Lung (tissue), 12 donors: Measurements from ENCODE around the gene REXO4. TPM values are rescaled to one million over a fixed set of nuclear protein-coding genes. Genes with fewer than 3 reads are reported as not detected.
A peak's percentile ranks its signal among the peaks of the same experiment; 100 is the strongest.

ENCODE experiments used
- ATAC-seq: fragments of 200-7000 bp; cut with Tn5 transposase; one replicate; pipeline ENCODE4 v1.9.1; 2020; ENCODE audit warnings: moderate number of reproducible peaks; ENCODE audit not compliant: insufficient read depth, low FRiP score
- DNase-seq, 3 donors: peaks; one replicate each; pipeline ENCODE4 v3.0.0-alpha.2; 2013 to 2017
- H3K27ac ChIP-seq, 2 donors: one replicate each; pipeline ENCODE4 v1.5.1; 2013; ENCODE audit warnings: mild to moderate bottlenecking in 2 of 2, moderate library complexity in 2 of 2, control low read depth in 1 of 2, inconsistent platforms in 1 of 2, low read depth in 1 of 2, low read length in 1 of 2
- H3K27me3 ChIP-seq, 3 donors: one replicate each; pipeline ENCODE4 v1.5.1; 2013; ENCODE audit warnings: low read length in 2 of 3; ENCODE audit not compliant: control insufficient read depth in 3 of 3, insufficient read depth in 3 of 3
- H3K36me3 ChIP-seq, 4 donors: one replicate each; pipeline ENCODE4 v1.5.1; 2013; ENCODE audit warnings: low read length in 4 of 4, mild to moderate bottlenecking in 1 of 4, moderate library complexity in 1 of 4; ENCODE audit not compliant: control insufficient read depth in 4 of 4, insufficient read depth in 4 of 4
- H3K4me1 ChIP-seq, 5 donors: one replicate each; pipeline ENCODE4 v1.5.1; 2013; ENCODE audit warnings: low read length in 5 of 5, mild to moderate bottlenecking in 2 of 5, moderate library complexity in 1 of 5; ENCODE audit not compliant: control insufficient read depth in 5 of 5, insufficient read depth in 5 of 5
- H3K4me3 ChIP-seq: one replicate; pipeline ENCODE4 v1.5.1; 2013; ENCODE audit warnings: mild to moderate bottlenecking, control low read depth, moderate library complexity
- H3K9ac ChIP-seq, 2 donors: one replicate each; pipeline ENCODE4 v1.5.1; 2013; ENCODE audit warnings: low read length in 2 of 2, control low read depth in 1 of 2; ENCODE audit not compliant: insufficient read depth in 1 of 2
- H3K9me3 ChIP-seq, 4 donors: one replicate each; pipeline ENCODE4 v1.5.1; 2013; ENCODE audit warnings: low read length in 3 of 4, mild to moderate bottlenecking in 1 of 4, moderate library complexity in 1 of 4; ENCODE audit not compliant: control insufficient read depth in 4 of 4, insufficient read depth in 3 of 4
- whole genome bisulfite sequencing, 2 donors: extraction: QIAGEN DNeasy Blood & Tissue Kit; methylation state at CpG; one replicate each; pipeline ENCODE4 v1.1.7; 2013; 5-methylcytosine and 5-hydroxymethylcytosine counted together
- polyA plus RNA-seq, 2 donors: library from polyadenylated mRNA; stranded (reverse); fragments of 200-250 nt; gene quantifications; one replicate each; pipeline ENCODE4 v1.2.1, GENCODE V29; 2013
- total RNA-seq, 2 donors: library from RNA; depleted of rRNA in 1 of 2; stranded (reverse); fragments of >200 nt in 1 of 2; gene quantifications; one replicate each; pipeline ENCODE4 v1.2.1, GENCODE V29; 2014 to 2021
- TF ChIP-seq, protein P1 (sequence below): IDR thresholded peaks from 2 replicates; pipeline ENCODE4 v1.5.1; 2012; ENCODE audit warnings: mild to moderate bottlenecking; ENCODE audit errors: control extremely low read depth, extremely low read depth
- donor health status: control.
- donor health status: control.
- donor health status: Bipolar disorder and iron deficiency.
- donor health status: healthy.
- donor health status: DM: yes; HTN: yes; CAD: no.

Gene REXO4
- total and polyA plus RNA-seq, 4 donors: 14.6 to 20.4 (median 19.9) TPM

- ATAC-seq (no peak), DNase-seq (peak in 1 of 3 donors; percentile 34)
- WGBS, 2 donors: 55 to 71% methylated on average over 23 of the region's 23 CpGs
- TF ChIP-seq, protein P1, sequence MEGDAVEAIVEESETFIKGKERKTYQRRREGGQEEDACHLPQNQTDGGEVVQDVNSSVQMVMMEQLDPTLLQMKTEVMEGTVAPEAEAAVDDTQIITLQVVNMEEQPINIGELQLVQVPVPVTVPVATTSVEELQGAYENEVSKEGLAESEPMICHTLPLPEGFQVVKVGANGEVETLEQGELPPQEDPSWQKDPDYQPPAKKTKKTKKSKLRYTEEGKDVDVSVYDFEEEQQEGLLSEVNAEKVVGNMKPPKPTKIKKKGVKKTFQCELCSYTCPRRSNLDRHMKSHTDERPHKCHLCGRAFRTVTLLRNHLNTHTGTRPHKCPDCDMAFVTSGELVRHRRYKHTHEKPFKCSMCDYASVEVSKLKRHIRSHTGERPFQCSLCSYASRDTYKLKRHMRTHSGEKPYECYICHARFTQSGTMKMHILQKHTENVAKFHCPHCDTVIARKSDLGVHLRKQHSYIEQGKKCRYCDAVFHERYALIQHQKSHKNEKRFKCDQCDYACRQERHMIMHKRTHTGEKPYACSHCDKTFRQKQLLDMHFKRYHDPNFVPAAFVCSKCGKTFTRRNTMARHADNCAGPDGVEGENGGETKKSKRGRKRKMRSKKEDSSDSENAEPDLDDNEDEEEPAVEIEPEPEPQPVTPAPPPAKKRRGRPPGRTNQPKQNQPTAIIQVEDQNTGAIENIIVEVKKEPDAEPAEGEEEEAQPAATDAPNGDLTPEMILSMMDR: no peak
- Histone ChIP-seq H3K9ac (no peak within 1 kb of the TSS), H3K27ac (peak within 1 kb of the TSS in 1 of 2 donors; percentile 28), H3K27me3 (no peaks in the 10 kb centered on the region), H3K4me1 (peaks cover 0 to 10% (median 2%) of the 10 kb centered on the region in 5 donors), H3K4me3 (no peak within 1 kb of the TSS), H3K36me3 (no peaks in the 10 kb centered on the region), H3K9me3 (peaks cover 0 to 3% (median 0%) of the 10 kb centered on the region in 4 donors)
Measured at GRCh38 chr9:133421615-133422542, 4.1 kb upstream of the REXO4 start, which contains the start of gene ADAMTS13. ADAMTS13 (plus strand) TSS chr9:133422367; CDS start chr9:133422444, 77 bp downstream.

DNA sequence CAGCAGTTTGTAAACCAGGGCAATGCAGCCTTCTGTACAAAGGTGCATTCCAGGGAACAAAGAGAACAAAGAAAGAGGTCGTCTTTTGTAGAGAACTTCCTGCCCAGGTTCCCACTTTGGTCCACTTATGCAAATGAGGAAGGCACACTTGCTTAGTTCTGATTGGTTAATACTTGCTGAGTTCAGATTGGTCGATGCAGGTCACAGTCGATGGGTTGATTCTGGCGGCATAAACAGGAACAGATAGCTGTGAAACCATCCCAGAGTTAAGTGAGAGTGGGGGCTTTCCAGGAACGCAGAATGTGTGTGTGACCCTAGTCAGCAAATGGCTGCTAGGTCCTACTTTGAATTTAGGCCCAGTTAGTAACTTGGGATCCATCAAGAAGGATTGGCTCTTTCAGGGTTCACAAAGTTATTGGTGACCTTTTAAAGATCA, 2.6 kb upstream of the REXO4 start:
- ATAC-seq (no peak), DNase-seq (no peak)
- WGBS, 2 donors: 56 to 62% methylated on average over 5 of the region's 5 CpGs
- Histone ChIP-seq H3K27ac (no peak overlapping the region), H3K9me3 (no peaks in the 10 kb centered on the region), H3K9ac (no peak overlapping the region), H3K27me3 (no peaks in the 10 kb centered on the region), H3K4me1 (peaks cover 4 to 17% (median 5%) of the 10 kb centered on the region in 5 donors), H3K36me3 (peaks cover 0 to under 1% (median 0%) of the 10 kb centered on the region in 4 donors), H3K4me3 (no peak overlapping the region)
- TF ChIP-seq, protein P1: no peak

DNA sequence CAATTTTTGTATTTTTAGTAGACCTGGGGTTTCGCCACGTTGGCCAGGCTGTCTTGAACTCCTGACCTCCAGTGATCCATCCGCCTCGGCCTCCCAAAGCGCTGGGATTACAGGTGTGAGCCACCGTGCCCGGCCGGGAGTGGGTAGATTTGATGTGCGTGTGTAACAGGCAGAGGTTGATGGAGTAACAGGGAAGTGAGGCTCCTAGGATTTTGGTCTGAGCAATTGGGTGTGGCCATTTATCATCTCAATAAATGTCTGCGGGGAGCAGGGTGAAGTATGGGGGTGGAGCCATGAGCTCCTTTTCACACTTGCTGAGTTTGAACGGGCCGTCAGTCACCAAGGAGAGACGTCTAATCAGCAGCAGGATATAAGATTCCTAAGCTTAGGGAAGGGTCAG, 1.2 kb upstream of the REXO4 start:
- ATAC-seq: no peak
- no peak overlapping the region for H3K9ac ChIP-seq
- peaks cover 0 to 9% (median 5%) of the 10 kb centered on the region in 4 donors for H3K36me3 ChIP-seq
- no peak overlapping the region for H3K4me3 ChIP-seq
- no peak for DNase-seq
- no peak overlapping the region for H3K27ac ChIP-seq
- H3K27me3 ChIP-seq: no peaks in the 10 kb centered on the region
- H3K4me1 ChIP-seq: peaks cover 4 to 17% (median 5%) of the 10 kb centered on the region in 5 donors
- no peaks in the 10 kb centered on the region for H3K9me3 ChIP-seq
- TF ChIP-seq, protein P1: no peak
- 78 to 79% methylated on average over 13 of the region's 13 CpGs for whole genome bisulfite sequencing, 2 donors
